HEK293 (cell line): ENCODE measurements around the gene PSRC1.
A peak's percentile ranks its signal among the peaks of the same experiment; 100 is the strongest.

Experiments
- CTCF ChIA-PET: fragments of 350-600 bp; formaldehyde crosslinking; extraction: SDS; loops from one replicate; lab custom pipeline; 2021; ENCODE audit warnings: antibody characterized with exemption; lab: Yijun Ruan, JAX
- POLR2A ChIA-PET: fragments of 300-600 bp; formaldehyde crosslinking; extraction: SDS; loops from one replicate; lab custom pipeline; 2020; ENCODE audit warnings: antibody characterized with exemption, inconsistent platforms; lab: Yijun Ruan, JAX
- H3K27ac ChIP-seq: fragments of 200-500 bp; sonication (Bioruptor generic); 2 replicates; pipeline ENCODE4 v1.5.1; 2014; ENCODE audit warnings: low read depth, low read length, control low read depth, inconsistent platforms; ENCODE audit errors: extremely low read depth
- H3K36me3 ChIP-seq, 2 experiments: fragments of 200-500 bp in 1 of 2; sonication (Bioruptor generic) in 1 of 2; 1 replicate in 1 of 2; 2 replicates in 1 of 2; pipeline ENCODE4 v1.5.1; 2014 to 2017; ENCODE audit warnings: inconsistent platforms in 2 of 2, low read length in 2 of 2; ENCODE audit not compliant: control insufficient read depth in 2 of 2, insufficient read depth in 1 of 2
- H3K4me1 ChIP-seq: fragments of 200-500 bp; sonication (Bioruptor generic); 2 replicates; pipeline ENCODE4 v1.5.1; 2014; ENCODE audit warnings: mild to moderate bottlenecking, low read length, inconsistent platforms; ENCODE audit not compliant: control insufficient read depth, insufficient read depth
- H3K4me3 ChIP-seq: 2 replicates; pipeline ENCODE4 v1.5.1; 2011; ENCODE audit warnings: low read depth, mild to moderate bottlenecking, control low read depth, low read length, moderate library complexity
- H3K9me3 ChIP-seq: fragments of 200-500 bp; sonication (Bioruptor generic); 2 replicates; pipeline ENCODE4 v1.5.1; 2014; ENCODE audit warnings: low read depth, low read length, inconsistent platforms; ENCODE audit not compliant: control insufficient read depth, insufficient read depth
- GLIS2 ChIP-seq: fragments of 450-650 bp; formaldehyde crosslinking; IDR thresholded peaks from 2 replicates; pipeline ENCODE4 v1.5.1; 2016; ENCODE audit warnings: missing biosample characterization, missing genetic modification characterization
- HOXD13 ChIP-seq: sonication (generic); formaldehyde crosslinking; IDR thresholded peaks from 2 replicates; pipeline ENCODE4 v1.8.0; 2022; ENCODE audit warnings: missing genetic modification reagents, borderline replicate concordance
- KLF7 ChIP-seq: fragments of 450-650 bp; formaldehyde crosslinking; IDR thresholded peaks from 2 replicates; pipeline ENCODE4 v1.5.1; 2016; ENCODE audit warnings: missing biosample characterization, missing genetic modification characterization, borderline replicate concordance
- SALL2 ChIP-seq: fragments of 450-650 bp; formaldehyde crosslinking; IDR thresholded peaks from 2 replicates; pipeline ENCODE4 v1.5.0; 2017; ENCODE audit warnings: missing biosample characterization, mild to moderate bottlenecking, missing genetic modification characterization, borderline replicate concordance
- SCRT2 ChIP-seq: fragments of 450-650 bp; formaldehyde crosslinking; IDR thresholded peaks from 2 replicates; pipeline ENCODE4 v1.5.1; 2016; ENCODE audit warnings: missing biosample characterization, missing genetic modification characterization
- TRIM28 ChIP-seq: IDR thresholded peaks from 2 replicates; pipeline ENCODE4 v1.6.1; 2011; ENCODE audit warnings: low read length, control low read depth, borderline replicate concordance
- ZBTB20 ChIP-seq: fragments of 450-650 bp; formaldehyde crosslinking; IDR thresholded peaks from 2 replicates; pipeline ENCODE4 v1.5.1; 2016; ENCODE audit warnings: missing biosample characterization, missing genetic modification characterization
- ZNF184 ChIP-seq: fragments of 450-650 bp; IDR thresholded peaks from 2 replicates; pipeline ENCODE4 v1.5.1; 2018; ENCODE audit warnings: missing biosample characterization, mild to moderate bottlenecking, missing genetic modification characterization
- ZNF202 ChIP-seq: fragments of 450-650 bp; formaldehyde crosslinking; IDR thresholded peaks from 2 replicates; pipeline ENCODE4 v1.5.1; 2016; ENCODE audit warnings: missing biosample characterization, missing genetic modification characterization, borderline replicate concordance
- ZNF335 ChIP-seq: fragments of 450-650 bp; formaldehyde crosslinking; conservative IDR thresholded peaks from 2 replicates; pipeline ENCODE4 v1.5.1; 2016; ENCODE audit warnings: missing biosample characterization, missing genetic modification characterization
- ZNF341 ChIP-seq: fragments of 450-650 bp; formaldehyde crosslinking; IDR thresholded peaks from 2 replicates; pipeline ENCODE4; 2016; ENCODE audit warnings: low read depth, missing biosample characterization, missing genetic modification characterization
- ZNF560 ChIP-seq: fragments of 450-650 bp; formaldehyde crosslinking; IDR thresholded peaks from 2 replicates; pipeline ENCODE4 v1.5.1; 2017; ENCODE audit warnings: missing biosample characterization, missing genetic modification characterization, borderline replicate concordance
- ZNF76 ChIP-seq: fragments of 450-650 bp; formaldehyde crosslinking; IDR thresholded peaks from 2 replicates; pipeline ENCODE4; 2016; ENCODE audit warnings: low read depth, missing biosample characterization, missing genetic modification characterization, borderline replicate concordance
- TF ChIP-seq, protein P1 (sequence below): fragments of 450-650 bp; IDR thresholded peaks from 2 replicates; pipeline ENCODE4 v1.5.1; 2018; ENCODE audit warnings: missing biosample characterization, mild to moderate bottlenecking, missing genetic modification characterization
- TF ChIP-seq, protein P2 (sequence below): fragments of 450-650 bp; formaldehyde crosslinking; IDR thresholded peaks from 2 replicates; pipeline ENCODE4 v1.5.1; 2016; ENCODE audit warnings: missing biosample characterization, missing genetic modification characterization
- TF ChIP-seq, protein P3 (sequence below): fragments of 450-650 bp; formaldehyde crosslinking; IDR thresholded peaks from 2 replicates; pipeline ENCODE4 v1.5.1; 2016; ENCODE audit warnings: missing biosample characterization, missing genetic modification characterization
- TF ChIP-seq, protein P4 (sequence below): IDR thresholded peaks from 2 replicates; pipeline ENCODE4 v1.6.1; 2011; ENCODE audit warnings: mild to moderate bottlenecking, low read depth, low read length, borderline replicate concordance
- TF ChIP-seq, protein P5 (sequence below): fragments of 450-650 bp; formaldehyde crosslinking; IDR thresholded peaks from 2 replicates; pipeline ENCODE4 v1.5.1; 2016; ENCODE audit warnings: missing biosample characterization, missing genetic modification characterization
- TF ChIP-seq, protein P6 (sequence below): fragments of 450-650 bp; formaldehyde crosslinking; IDR thresholded peaks from 2 replicates; pipeline ENCODE4 v1.5.1; 2017; ENCODE audit warnings: missing biosample characterization, missing genetic modification characterization

The PSRC1 gene

DNA sequence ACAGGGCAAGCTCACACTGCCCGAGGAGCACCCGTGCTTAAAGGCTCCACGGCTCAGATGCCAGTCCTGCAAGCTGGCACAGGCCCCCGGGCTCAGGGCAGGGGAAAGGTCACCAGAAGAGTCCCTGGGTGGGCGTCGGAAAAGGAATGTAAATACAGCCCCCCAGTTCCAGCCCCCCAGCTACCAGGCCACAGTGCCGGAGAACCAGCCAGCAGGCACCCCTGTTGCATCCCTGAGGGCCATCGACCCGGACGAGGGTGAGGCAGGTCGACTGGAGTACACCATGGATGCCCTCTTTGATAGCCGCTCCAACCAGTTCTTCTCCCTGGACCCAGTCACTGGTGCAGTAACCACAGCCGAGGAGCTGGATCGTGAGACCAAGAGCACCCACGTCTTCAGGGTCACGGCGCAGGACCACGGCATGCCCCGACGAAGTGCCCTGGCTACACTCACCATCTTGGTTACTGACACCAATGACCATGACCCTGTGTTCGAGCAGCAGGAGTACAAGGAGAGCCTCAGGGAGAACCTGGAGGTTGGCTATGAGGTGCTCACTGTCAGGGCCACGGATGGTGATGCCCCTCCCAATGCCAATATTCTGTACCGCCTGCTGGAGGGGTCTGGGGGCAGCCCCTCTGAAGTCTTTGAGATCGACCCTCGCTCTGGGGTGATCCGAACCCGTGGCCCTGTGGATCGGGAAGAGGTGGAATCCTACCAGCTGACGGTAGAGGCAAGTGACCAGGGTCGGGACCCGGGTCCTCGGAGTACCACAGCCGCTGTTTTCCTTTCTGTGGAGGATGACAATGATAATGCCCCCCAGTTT, 32.3 kb downstream of the PSRC1 start:
- Histone ChIP-seq H3K36me3 (peaks cover 0 to 32% of the 10 kb centered on the region in 2 experiments; a peak in 1 of 3 replicates), H3K4me3 (no peak overlapping the region), H3K4me1 (peaks cover 5% of the 10 kb centered on the region; the same call in 1 of the 2 replicates), H3K27ac (no peak overlapping the region), H3K9me3 (no peaks in the 10 kb centered on the region)
- ChIA-PET POLR2A (interaction anchor here (1.2 to 2.7 kb wide), 5 partner anchors 11 to 147 kb away, joined by 3 to 12 read pairs (median 4); partner anchors contain the start of gene SORT1), CTCF (interaction anchor here (0.7 kb wide), 1 partner anchor 287 kb away, joined by 3 read pairs; no protein-coding TSS in a partner anchor)
- TF ChIP-seq, protein P1, sequence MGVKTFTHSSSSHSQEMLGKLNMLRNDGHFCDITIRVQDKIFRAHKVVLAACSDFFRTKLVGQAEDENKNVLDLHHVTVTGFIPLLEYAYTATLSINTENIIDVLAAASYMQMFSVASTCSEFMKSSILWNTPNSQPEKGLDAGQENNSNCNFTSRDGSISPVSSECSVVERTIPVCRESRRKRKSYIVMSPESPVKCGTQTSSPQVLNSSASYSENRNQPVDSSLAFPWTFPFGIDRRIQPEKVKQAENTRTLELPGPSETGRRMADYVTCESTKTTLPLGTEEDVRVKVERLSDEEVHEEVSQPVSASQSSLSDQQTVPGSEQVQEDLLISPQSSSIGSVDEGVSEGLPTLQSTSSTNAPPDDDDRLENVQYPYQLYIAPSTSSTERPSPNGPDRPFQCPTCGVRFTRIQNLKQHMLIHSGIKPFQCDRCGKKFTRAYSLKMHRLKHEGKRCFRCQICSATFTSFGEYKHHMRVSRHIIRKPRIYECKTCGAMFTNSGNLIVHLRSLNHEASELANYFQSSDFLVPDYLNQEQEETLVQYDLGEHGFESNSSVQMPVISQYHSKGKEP (tag by site-specific recombination) = no peak
- TF ChIP-seq ZBTB20 (tag by site-specific recombination) = 0 out of 2 replicates have a peak, but pooled peaks have one; percentile 6
- no peak for TF ChIP-seq ZNF202 (tag by site-specific recombination)
- TF ChIP-seq, protein P2, sequence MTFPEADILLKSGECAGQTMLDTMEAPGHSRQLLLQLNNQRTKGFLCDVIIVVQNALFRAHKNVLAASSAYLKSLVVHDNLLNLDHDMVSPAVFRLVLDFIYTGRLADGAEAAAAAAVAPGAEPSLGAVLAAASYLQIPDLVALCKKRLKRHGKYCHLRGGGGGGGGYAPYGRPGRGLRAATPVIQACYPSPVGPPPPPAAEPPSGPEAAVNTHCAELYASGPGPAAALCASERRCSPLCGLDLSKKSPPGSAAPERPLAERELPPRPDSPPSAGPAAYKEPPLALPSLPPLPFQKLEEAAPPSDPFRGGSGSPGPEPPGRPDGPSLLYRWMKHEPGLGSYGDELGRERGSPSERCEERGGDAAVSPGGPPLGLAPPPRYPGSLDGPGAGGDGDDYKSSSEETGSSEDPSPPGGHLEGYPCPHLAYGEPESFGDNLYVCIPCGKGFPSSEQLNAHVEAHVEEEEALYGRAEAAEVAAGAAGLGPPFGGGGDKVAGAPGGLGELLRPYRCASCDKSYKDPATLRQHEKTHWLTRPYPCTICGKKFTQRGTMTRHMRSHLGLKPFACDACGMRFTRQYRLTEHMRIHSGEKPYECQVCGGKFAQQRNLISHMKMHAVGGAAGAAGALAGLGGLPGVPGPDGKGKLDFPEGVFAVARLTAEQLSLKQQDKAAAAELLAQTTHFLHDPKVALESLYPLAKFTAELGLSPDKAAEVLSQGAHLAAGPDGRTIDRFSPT (tag by site-specific recombination) = 0 out of 2 replicates have a peak, but pooled peaks have one; percentile 39

DNA sequence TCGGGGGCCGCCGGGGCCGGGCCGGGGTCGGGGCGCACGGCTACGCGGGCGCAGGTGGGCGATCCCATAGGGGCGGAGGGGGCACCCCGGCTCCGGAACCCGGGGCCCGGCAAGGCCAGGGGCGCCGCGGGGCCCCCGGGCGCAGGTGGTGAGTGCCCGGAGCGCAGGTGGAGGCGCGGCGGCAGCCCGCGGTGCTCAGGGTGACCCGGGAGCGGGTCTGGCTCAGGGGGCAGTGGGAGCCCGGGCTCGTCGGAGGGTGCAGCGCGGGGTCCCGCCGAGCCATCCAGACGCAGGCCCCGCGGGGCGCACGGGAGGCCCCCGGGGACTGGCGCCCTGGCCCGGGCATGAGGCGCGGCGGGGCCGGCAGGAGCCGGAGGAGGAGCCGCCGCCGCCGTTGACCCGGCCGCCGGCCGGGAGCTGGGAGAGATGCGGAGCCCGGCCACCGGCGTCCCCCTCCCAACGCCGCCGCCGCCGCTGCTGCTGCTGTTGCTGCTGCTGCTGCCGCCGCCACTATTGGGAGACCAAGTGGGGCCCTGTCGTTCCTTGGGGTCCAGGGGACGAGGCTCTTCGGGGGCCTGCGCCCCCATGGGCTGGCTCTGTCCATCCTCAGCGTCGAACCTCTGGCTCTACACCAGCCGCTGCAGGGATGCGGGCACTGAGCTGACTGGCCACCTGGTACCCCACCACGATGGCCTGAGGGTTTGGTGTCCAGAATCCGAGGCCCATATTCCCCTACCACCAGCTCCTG, 33.1 kb downstream of the PSRC1 start:
- peaks cover 5% of the 10 kb centered on the region; the same call in 1 of the 2 replicates for H3K4me1 ChIP-seq
- CTCF ChIA-PET = interaction anchor here (0.7 to 1.1 kb wide), 3 partner anchors 10 to 288 kb away, joined by 3 to 4 read pairs (median 3); no protein-coding TSS in a partner anchor
- H3K36me3 ChIP-seq = peaks cover 0 to 28% of the 10 kb centered on the region in 2 experiments; a peak in 1 of 3 replicates
- peak overlapping the region; percentile 65; the same call in 1 of the 2 replicates for H3K27ac ChIP-seq
- H3K4me3 ChIP-seq = peak overlapping the region; percentile 45
- POLR2A ChIA-PET = interaction anchor here (1.0 to 2.7 kb wide), 7 partner anchors 10 to 150 kb away, joined by 3 to 12 read pairs (median 4); partner anchors contain the start of genes PSRC1 and SORT1
- H3K9me3 ChIP-seq = no peaks in the 10 kb centered on the region
- TF ChIP-seq SCRT2 (no peak), ZNF202 (tag by site-specific recombination) (no peak), ZNF341 (tag by site-specific recombination) (0 out of 2 replicates have a peak, but pooled peaks have one; percentile 13), ZNF335 (tag by site-specific recombination) (0 out of 2 replicates have a peak, but pooled peaks have one; percentile 41), ZNF184 (tag by site-specific recombination) (no peak), ZNF560 (peak; percentile 97), TRIM28 (no peak), GLIS2 (tag by site-specific recombination) (peak; percentile 66; the same call in 1 of the 2 replicates), HOXD13 (no peak), ZNF76 (tag by site-specific recombination) (no peak), KLF7 (no peak), SALL2 (tag by site-specific recombination) (no peak)
- TF ChIP-seq, protein P3, sequence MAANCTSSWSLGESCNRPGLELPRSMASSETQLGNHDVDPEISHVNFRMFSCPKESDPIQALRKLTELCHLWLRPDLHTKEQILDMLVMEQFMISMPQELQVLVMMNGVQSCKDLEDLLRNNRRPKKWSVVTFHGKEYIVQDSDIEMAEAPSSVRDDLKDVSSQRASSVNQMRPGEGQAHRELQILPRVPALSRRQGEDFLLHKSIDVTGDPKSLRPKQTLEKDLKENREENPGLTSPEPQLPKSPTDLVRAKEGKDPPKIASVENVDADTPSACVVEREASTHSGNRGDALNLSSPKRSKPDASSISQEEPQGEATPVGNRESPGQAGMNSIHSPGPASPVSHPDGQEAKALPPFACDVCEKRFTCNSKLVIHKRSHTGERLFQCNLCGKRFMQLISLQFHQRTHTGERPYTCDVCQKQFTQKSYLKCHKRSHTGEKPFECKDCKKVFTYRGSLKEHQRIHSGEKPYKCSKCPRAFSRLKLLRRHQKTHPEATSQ (tag by site-specific recombination) = no peak
- TF ChIP-seq, protein P4, sequence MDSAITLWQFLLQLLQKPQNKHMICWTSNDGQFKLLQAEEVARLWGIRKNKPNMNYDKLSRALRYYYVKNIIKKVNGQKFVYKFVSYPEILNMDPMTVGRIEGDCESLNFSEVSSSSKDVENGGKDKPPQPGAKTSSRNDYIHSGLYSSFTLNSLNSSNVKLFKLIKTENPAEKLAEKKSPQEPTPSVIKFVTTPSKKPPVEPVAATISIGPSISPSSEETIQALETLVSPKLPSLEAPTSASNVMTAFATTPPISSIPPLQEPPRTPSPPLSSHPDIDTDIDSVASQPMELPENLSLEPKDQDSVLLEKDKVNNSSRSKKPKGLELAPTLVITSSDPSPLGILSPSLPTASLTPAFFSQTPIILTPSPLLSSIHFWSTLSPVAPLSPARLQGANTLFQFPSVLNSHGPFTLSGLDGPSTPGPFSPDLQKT = no peak
- TF ChIP-seq, protein P5, sequence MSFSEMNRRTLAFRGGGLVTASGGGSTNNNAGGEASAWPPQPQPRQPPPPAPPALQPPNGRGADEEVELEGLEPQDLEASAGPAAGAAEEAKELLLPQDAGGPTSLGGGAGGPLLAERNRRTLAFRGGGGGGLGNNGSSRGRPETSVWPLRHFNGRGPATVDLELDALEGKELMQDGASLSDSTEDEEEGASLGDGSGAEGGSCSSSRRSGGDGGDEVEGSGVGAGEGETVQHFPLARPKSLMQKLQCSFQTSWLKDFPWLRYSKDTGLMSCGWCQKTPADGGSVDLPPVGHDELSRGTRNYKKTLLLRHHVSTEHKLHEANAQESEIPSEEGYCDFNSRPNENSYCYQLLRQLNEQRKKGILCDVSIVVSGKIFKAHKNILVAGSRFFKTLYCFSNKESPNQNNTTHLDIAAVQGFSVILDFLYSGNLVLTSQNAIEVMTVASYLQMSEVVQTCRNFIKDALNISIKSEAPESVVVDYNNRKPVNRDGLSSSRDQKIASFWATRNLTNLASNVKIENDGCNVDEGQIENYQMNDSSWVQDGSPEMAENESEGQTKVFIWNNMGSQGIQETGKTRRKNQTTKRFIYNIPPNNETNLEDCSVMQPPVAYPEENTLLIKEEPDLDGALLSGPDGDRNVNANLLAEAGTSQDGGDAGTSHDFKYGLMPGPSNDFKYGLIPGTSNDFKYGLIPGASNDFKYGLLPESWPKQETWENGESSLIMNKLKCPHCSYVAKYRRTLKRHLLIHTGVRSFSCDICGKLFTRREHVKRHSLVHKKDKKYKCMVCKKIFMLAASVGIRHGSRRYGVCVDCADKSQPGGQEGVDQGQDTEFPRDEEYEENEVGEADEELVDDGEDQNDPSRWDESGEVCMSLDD = no peak
- TF ChIP-seq, protein P6, sequence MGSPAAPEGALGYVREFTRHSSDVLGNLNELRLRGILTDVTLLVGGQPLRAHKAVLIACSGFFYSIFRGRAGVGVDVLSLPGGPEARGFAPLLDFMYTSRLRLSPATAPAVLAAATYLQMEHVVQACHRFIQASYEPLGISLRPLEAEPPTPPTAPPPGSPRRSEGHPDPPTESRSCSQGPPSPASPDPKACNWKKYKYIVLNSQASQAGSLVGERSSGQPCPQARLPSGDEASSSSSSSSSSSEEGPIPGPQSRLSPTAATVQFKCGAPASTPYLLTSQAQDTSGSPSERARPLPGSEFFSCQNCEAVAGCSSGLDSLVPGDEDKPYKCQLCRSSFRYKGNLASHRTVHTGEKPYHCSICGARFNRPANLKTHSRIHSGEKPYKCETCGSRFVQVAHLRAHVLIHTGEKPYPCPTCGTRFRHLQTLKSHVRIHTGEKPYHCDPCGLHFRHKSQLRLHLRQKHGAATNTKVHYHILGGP (tag by site-specific recombination) = no peak
